CD4-positive, alpha-beta memory T cell (primary cell): ENCODE data around the gene FAAP20. TPM values are rescaled to one million over a fixed set of nuclear protein-coding genes. Genes with fewer than 3 reads are reported as not detected.
A peak's percentile ranks its signal among the peaks of the same experiment; 100 is the strongest.

Source experiments
- CTCF ChIA-PET: fragments of 350-600 bp; sonication (Branson Sonifier 250); formaldehyde crosslinking; loops from one replicate; lab custom pipeline; 2021; ENCODE audit warnings: inconsistent platforms; ENCODE audit not compliant: partially characterized antibody; lab: Charles Lee
- POLR2A ChIA-PET: fragments of 350-600 bp; sonication (Branson Sonifier 250); formaldehyde crosslinking; loops from one replicate; lab custom pipeline; 2021; ENCODE audit not compliant: partially characterized antibody; lab: Charles Lee
- DNase-seq, 5 donors: peaks; one replicate each; pipeline versions ENCODE4 v3.0.0 to v3.0.0-alpha.2; 2020 to 2022; ENCODE audit warnings: mixed read lengths in 1 of 5
- H3K27ac ChIP-seq: one replicate; pipeline ENCODE4 v1.7.0; 2013; ENCODE audit warnings: low read depth, low read length
- H3K27me3 ChIP-seq: 2 replicates; pipeline ENCODE4 v1.7.0; 2013; ENCODE audit warnings: mild to moderate bottlenecking, low read length, moderate library complexity; ENCODE audit not compliant: insufficient read depth
- H3K36me3 ChIP-seq: 2 replicates; pipeline ENCODE4 v1.7.0; 2013; ENCODE audit warnings: mild to moderate bottlenecking, low read length, moderate library complexity; ENCODE audit not compliant: insufficient read depth
- H3K4me1 ChIP-seq: 2 replicates; pipeline ENCODE4 v1.7.0; 2013; ENCODE audit warnings: mild to moderate bottlenecking, low read length, moderate library complexity; ENCODE audit not compliant: insufficient read depth
- H3K4me3 ChIP-seq, 2 donors: one replicate each; pipeline ENCODE4 v1.7.0; 2013; ENCODE audit warnings: low read length in 2 of 2, mild to moderate bottlenecking in 1 of 2
- H3K9me3 ChIP-seq, 2 donors: one replicate each; pipeline ENCODE4 v1.7.0; 2013; ENCODE audit warnings: low read length in 2 of 2, control low read depth in 1 of 2; ENCODE audit not compliant: control insufficient read depth in 1 of 2
- H3K27ac Mint-ChIP-seq, 7 donors: one replicate each; pipeline ENCODE4 v1.8.0; 2020 to 2021; ENCODE audit warnings: mixed read lengths in 7 of 7, mild to moderate bottlenecking in 6 of 7, inconsistent platforms in 3 of 7, moderate library complexity in 3 of 7
- H3K27me3 Mint-ChIP-seq, 2 donors: one replicate each; pipeline ENCODE4 v1.8.0; 2020 to 2021; ENCODE audit warnings: mixed read lengths in 2 of 2
- H3K36me3 Mint-ChIP-seq, 2 donors: one replicate each; pipeline ENCODE4 v1.8.0; 2020 to 2021; ENCODE audit warnings: mixed read lengths in 2 of 2, inconsistent platforms in 1 of 2, mild to moderate bottlenecking in 1 of 2
- H3K4me1 Mint-ChIP-seq, 4 donors: one replicate each; pipeline ENCODE4 v1.8.0; 2020 to 2021; ENCODE audit warnings: mixed read lengths in 4 of 4, mild to moderate bottlenecking in 1 of 4
- H3K4me3 Mint-ChIP-seq, 8 donors: one replicate each; pipeline ENCODE4 v1.8.0; 2020 to 2021; ENCODE audit warnings: mixed read lengths in 8 of 8, mild to moderate bottlenecking in 7 of 8, moderate library complexity in 6 of 8, inconsistent platforms in 3 of 8
- H3K9me3 Mint-ChIP-seq, 8 donors: one replicate each; pipeline ENCODE4 v1.8.0; 2020 to 2021; ENCODE audit warnings: mixed read lengths in 8 of 8, mild to moderate bottlenecking in 5 of 8, inconsistent platforms in 3 of 8, moderate library complexity in 1 of 8
- intact Hi-C: fragments of 100-400 bp; cut with micrococcal nuclease; formaldehyde crosslinking; loops from one replicate; pipeline ENCODE4 v1.15.1; 2023
- polyA plus RNA-seq, 2 donors: library from polyadenylated mRNA; unstranded; fragments of 300-500 nt; fragmentation: Illumina TruSeq; gene quantifications; one replicate each; pipeline ENCODE4 v1.2.3, GENCODE V29; 2021
- total RNA-seq, 2 experiments: library from RNA; stranded (reverse); gene quantifications; one replicate each; pipeline ENCODE4 v1.2.3, GENCODE V29; 2021

Gene FAAP20
- total and polyA plus RNA-seq, 4 experiments from 2014 or later = 38.4 to 58.9 (median 47.5) TPM

GRCh38 chr1:2179283-2180013 lies 15.1 kb downstream of the FAAP20 start:
- H3K27ac ChIP-seq = no peak overlapping the region
- no peaks in the 10 kb centered on the region for H3K9me3 Mint-ChIP-seq

DNA sequence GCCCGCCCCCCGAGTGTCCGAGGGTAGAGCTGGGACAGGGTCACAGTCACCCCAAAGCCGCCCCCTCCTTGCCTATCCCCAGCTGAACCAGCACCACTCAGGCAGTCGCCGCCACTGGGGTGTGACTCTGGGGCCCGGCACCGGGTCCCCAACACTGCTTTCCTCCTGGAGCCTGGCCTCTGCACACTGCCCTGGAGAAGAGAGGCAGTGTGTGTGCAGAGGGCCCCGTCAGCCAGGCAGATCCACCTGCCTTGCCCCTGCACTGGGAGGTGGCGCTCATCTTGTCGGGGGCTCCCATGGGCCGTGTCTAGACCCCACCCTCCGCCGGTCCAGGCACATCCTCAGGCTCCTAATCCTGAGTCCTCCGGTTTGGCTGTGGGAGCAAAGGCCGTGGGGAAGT lies 15.7 kb downstream of the FAAP20 start:
- Mint-ChIP-seq H3K27ac (no peak overlapping the region), H3K36me3 (peaks cover 3 to 32% of the 10 kb centered on the region in 2 donors), H3K27me3 (no peaks in the 10 kb centered on the region), H3K9me3 (no peaks in the 10 kb centered on the region), H3K4me1 (peaks cover 0 to 18% (median 5%) of the 10 kb centered on the region in 4 donors), H3K4me3 (no peak overlapping the region)
- DNase-seq = no peak
- ChIA-PET POLR2A (no interaction called here), CTCF (no interaction called here)
- intact Hi-C loops = no loop called here
- no peak overlapping the region for H3K27ac ChIP-seq
- H3K27me3 ChIP-seq = no peaks in the 10 kb centered on the region
- peaks cover 7% of the 10 kb centered on the region for H3K4me1 ChIP-seq
- no peak overlapping the region for H3K4me3 ChIP-seq
- no peaks in the 10 kb centered on the region for H3K9me3 ChIP-seq
- H3K36me3 ChIP-seq = peaks cover 5% of the 10 kb centered on the region

More at GRCh38 chr1:2179283-2180013, 15.1 kb downstream of the FAAP20 start:
- H3K4me1 ChIP-seq = peaks cover under 1% of the 10 kb centered on the region
- Mint-ChIP-seq H3K4me1 (peaks cover 0 to 12% (median 4%) of the 10 kb centered on the region in 4 donors), H3K27ac (no peak overlapping the region), H3K4me3 (no peak overlapping the region), H3K36me3 (peaks cover 3 to 34% of the 10 kb centered on the region in 2 donors), H3K27me3 (no peaks in the 10 kb centered on the region)
- ChIA-PET CTCF (no interaction called here), POLR2A (no interaction called here)
- H3K36me3 ChIP-seq = peaks cover 5% of the 10 kb centered on the region
- intact Hi-C loops = no loop called here
- no peaks in the 10 kb centered on the region for H3K9me3 ChIP-seq
- no peaks in the 10 kb centered on the region for H3K27me3 ChIP-seq
- DNase-seq = no peak
- no peak overlapping the region for H3K4me3 ChIP-seq

DNA sequence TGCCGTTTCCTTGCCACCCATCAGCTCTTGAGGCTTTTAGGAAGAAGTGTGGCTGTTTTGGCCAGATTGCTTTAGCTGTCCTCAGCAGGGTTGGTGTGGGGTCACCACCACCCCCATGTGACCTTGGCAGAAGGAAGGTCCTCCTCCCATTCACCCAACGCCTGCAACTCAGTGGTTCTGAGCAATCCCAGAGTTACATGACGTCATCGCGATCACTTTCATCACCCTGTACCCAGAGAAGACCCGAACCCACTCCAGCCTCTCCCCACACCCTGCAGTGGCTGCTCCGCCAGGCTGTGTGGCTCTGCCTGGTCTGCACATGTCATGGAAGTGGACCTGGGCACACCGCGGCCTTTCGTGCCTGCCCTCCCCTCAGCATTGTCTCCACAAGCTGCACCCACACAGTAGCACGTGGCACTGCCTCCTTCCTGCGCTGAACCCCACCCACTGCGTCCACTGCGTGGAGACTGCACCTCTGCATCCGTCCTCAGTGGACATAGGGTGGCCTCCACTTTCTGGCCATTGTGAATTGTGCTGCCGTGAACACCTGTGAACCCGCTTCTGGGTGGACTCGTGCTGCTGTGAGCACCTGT lies 16.5 kb downstream of the FAAP20 start:
- Histone ChIP-seq H3K27me3 (no peaks in the 10 kb centered on the region), H3K4me3 (no peak overlapping the region), H3K27ac (no peak overlapping the region), H3K9me3 (no peaks in the 10 kb centered on the region), H3K36me3 (peaks cover 5% of the 10 kb centered on the region), H3K4me1 (peaks cover 8% of the 10 kb centered on the region)
- intact Hi-C loops = no loop called here
- peak overlapping the region in 2 of 7 donors; percentile 42 to 51 for H3K27ac Mint-ChIP-seq
- CTCF ChIA-PET = no interaction called here
- peaks cover 3 to 27% of the 10 kb centered on the region in 2 donors for H3K36me3 Mint-ChIP-seq
- peaks cover 0 to 23% (median 4%) of the 10 kb centered on the region in 4 donors for H3K4me1 Mint-ChIP-seq
- POLR2A ChIA-PET = no interaction called here
- H3K4me3 Mint-ChIP-seq = no peak overlapping the region
- no peaks in the 10 kb centered on the region for H3K9me3 Mint-ChIP-seq
- no peak for DNase-seq
- no peaks in the 10 kb centered on the region for H3K27me3 Mint-ChIP-seq

GRCh38 chr1:2177541-2177940 lies 17.0 kb downstream of the FAAP20 start:
- peaks cover 8% of the 10 kb centered on the region for H3K4me1 ChIP-seq
- no peaks in the 10 kb centered on the region for H3K27me3 Mint-ChIP-seq
- no peaks in the 10 kb centered on the region for H3K9me3 ChIP-seq
- no peak overlapping the region for H3K4me3 ChIP-seq
- H3K4me3 Mint-ChIP-seq = no peak overlapping the region
- peaks cover 0 to 27% (median 5%) of the 10 kb centered on the region in 4 donors for H3K4me1 Mint-ChIP-seq
- no peaks in the 10 kb centered on the region for H3K27me3 ChIP-seq
- H3K36me3 ChIP-seq = peaks cover 5% of the 10 kb centered on the region
- intact Hi-C loops = no loop called here
- no peak for DNase-seq
- H3K9me3 Mint-ChIP-seq = no peaks in the 10 kb centered on the region
- H3K36me3 Mint-ChIP-seq = peaks cover 3 to 26% of the 10 kb centered on the region in 2 donors
- H3K27ac ChIP-seq = no peak overlapping the region
- ChIA-PET CTCF (interaction anchor here (1.3 kb wide), 1 partner anchor 37 kb away, joined by 3 read pairs; no protein-coding TSS in a partner anchor), POLR2A (no interaction called here)
- no peak overlapping the region for H3K27ac Mint-ChIP-seq

- H3K27ac ChIP-seq = no peak overlapping the region
- no peaks in the 10 kb centered on the region for H3K27me3 ChIP-seq
- Mint-ChIP-seq H3K27ac (no peak overlapping the region), H3K4me1 (peaks cover 0 to 27% (median 5%) of the 10 kb centered on the region in 4 donors), H3K36me3 (peaks cover 5 to 27% of the 10 kb centered on the region in 2 donors), H3K27me3 (no peaks in the 10 kb centered on the region), H3K9me3 (no peaks in the 10 kb centered on the region), H3K4me3 (no peak overlapping the region)
- intact Hi-C loops = no loop called here
- DNase-seq = no peak
- H3K9me3 ChIP-seq = no peaks in the 10 kb centered on the region
- ChIA-PET CTCF (interaction anchor here (1.1 to 1.4 kb wide), 3 partner anchors 36 to 84 kb away, joined by 3 to 5 read pairs (median 3); no protein-coding TSS in a partner anchor), POLR2A (no interaction called here)
- H3K4me3 ChIP-seq = no peak overlapping the region
- H3K4me1 ChIP-seq = peaks cover 8% of the 10 kb centered on the region
- peaks cover 5% of the 10 kb centered on the region for H3K36me3 ChIP-seq
These were observed 18.0 kb downstream of the FAAP20 start for GRCh38 chr1:2176615-2177014.

DNA sequence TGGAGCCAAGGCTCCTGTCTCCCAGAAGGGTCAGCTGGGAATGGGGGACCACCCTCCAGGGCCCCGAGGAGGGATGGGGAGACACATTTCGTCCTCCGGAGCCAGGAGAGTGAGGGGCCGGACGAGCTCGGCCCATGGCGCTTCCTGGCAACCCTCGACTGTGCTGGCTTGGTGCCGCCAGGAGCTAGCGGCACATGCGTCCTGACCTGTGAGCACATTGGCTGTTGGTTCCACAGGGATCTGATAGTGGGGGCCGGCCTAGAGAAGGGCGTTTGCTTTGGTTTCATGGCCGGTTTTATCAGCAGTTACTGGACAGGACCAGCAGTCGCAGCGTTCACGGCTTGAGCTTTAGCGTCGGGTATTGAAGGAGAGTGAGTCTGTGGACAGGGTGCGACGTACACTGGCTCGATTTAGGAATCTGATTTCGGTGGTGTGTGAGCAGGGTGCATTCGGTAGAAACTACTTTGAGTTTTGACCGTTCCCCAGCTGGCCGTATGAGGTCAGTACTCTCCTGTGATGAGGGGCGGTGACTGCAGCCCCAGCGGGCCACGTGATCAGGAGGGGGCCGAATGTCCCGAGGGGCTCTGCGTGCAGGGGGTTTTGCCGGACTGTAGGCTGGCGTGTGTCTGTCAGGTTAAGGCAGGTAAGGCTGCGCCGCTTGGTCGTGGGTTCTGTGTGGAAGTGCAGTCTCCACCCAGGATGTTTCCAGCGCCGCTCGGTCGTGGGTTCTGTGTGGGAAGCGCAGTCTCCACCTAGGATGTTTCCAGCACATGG lies 18.7 kb downstream of the FAAP20 start:
- no peaks in the 10 kb centered on the region for H3K27me3 ChIP-seq
- no peaks in the 10 kb centered on the region for H3K9me3 ChIP-seq
- peak overlapping the region in 3 of 7 donors; percentile 22 to 64 (median 42) for H3K27ac Mint-ChIP-seq
- H3K4me1 Mint-ChIP-seq = peaks cover 0 to 27% (median 5%) of the 10 kb centered on the region in 4 donors
- intact Hi-C loops = no loop called here
- H3K4me1 ChIP-seq = peaks cover 8% of the 10 kb centered on the region
- H3K27ac ChIP-seq = no peak overlapping the region
- H3K36me3 Mint-ChIP-seq = peaks cover 8 to 27% of the 10 kb centered on the region in 2 donors
- peak overlapping the region in 1 of 8 donors; percentile 39 for H3K4me3 Mint-ChIP-seq
- H3K36me3 ChIP-seq = peaks cover 5% of the 10 kb centered on the region
- CTCF ChIA-PET = interaction anchor here (1.1 to 3.0 kb wide), 7 partner anchors 19 to 206 kb away, joined by 3 to 31 read pairs (median 5); partner anchors contain the start of gene FAAP20
- H3K27me3 Mint-ChIP-seq = no peaks in the 10 kb centered on the region
- H3K9me3 Mint-ChIP-seq = no peaks in the 10 kb centered on the region
- no peak overlapping the region for H3K4me3 ChIP-seq
- DNase-seq = no peak
- POLR2A ChIA-PET = no interaction called here
